HG03442 (cell line): ENCODE measurements around the gene TEKT5.

ENCODE experiments used
- ATAC-seq: cut with Tn5 transposase; IDR thresholded peaks from one replicate; pipeline ENCODE4 v1.9.1; 2021; ENCODE audit warnings: mild to moderate bottlenecking, moderate library complexity; ENCODE audit not compliant: unreplicated experiment

The TEKT5 gene

DNA sequence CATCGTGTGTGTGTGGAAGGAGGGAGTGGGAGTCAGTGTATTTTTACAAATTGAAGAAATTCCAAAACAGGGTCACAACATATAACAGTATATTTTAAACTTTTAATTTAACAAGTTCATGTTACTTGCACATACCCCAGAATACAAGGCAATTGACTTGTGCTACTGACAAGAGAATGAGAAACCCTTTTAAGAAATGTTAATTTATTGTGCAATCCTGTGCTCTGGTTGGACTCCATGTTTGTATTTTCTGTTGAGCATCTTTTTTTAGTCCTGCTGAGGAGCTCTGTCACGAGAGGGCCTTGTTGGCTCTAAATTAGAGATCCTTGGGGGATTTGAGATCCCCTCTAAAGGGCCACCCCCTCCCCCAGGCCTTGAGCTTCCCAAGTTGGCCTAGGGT lies 113.2 kb downstream of the TEKT5 start:
- no peak for ATAC-seq

DNA sequence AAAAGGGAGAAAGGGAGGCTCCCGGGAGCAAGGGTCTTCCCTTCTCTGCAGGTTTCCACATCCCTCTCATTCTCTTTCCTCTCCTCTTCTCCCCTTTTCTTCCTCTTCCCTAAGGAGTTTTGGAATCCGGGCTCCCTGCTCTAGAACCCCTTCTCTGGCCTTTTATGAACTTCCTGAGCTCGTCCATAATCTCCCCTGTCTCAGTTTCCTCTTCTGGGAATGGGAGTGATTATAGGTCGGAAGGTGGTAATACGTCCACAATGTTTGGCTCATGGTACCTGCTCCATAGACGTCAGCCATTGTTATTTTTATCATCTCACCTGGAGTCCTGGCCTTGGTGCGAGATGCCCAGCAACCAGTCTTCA lies 113.9 kb downstream of the TEKT5 start:
- ATAC-seq = no peak

DNA sequence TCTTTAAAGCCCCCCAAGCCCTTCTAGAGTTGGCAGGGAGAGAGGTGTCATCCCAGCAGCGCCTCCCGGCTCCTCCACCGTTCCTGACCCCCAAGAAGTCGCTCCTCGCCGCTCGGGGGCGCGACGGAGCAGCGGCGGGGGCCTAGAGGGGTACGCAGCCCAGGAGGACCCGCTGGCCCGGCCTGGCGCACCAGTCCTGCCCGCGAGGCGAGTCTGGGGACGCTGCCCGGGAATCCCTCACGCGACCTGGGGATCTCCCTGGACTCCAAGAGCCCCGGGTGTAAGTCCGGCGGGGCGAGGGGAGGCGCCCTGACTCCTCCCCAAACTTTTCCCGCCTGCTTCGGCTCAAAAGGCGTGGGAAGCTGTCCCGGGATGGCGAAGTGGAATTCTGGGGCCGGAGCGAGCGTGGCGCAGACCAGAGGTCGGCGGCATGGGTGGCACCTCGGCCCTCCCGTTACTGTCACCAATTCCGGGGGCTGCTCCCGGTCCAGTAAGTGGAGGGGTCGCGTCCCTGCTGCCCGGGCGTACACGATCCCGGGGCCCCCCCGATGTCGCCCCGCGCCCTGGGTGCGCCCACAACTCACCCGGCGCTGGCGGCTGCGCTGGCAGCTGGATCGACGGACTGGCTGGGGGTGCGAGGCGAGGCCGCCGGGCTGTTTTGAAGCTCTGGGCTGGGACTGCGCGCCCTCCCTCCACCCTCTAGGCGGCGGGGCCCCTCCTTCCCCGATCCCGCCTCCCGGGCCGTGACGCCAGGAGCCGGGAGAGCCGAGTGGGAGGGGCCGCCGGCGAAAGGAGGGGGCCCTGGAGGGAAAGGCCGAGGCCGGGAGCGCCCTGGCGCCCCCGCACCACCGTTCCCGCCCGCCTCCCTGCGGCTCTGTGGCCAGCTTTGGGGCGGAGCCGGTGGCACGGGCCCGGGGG lies 114.5 kb downstream of the TEKT5 start, which contains the start of gene EMP2:
Gene EMP2 (minus strand): TSS at position 634 of the 918 bp plus-strand sequence. CDS start 32,981 bp downstream, outside the sequence.
- ATAC-seq = no peak

DNA sequence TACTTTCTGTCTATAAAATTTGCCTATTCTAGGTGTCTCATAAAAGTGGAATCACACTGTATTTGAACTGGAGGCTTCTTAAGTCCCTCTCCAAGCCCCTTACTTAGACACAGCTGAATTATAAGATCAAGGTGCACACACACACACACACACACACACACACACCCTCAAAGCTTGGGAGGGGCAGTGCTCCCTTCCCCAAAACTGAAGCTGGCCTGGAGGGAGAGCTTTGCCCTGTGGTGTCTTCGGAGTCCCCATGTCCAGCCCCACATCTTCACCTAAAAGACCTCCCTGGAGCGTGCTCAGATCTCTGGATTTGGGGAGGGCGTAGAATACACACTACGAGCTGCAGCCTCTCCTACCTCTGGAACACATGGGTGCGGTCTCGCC lies 115.2 kb downstream of the TEKT5 start:
- ATAC-seq = no peak

DNA sequence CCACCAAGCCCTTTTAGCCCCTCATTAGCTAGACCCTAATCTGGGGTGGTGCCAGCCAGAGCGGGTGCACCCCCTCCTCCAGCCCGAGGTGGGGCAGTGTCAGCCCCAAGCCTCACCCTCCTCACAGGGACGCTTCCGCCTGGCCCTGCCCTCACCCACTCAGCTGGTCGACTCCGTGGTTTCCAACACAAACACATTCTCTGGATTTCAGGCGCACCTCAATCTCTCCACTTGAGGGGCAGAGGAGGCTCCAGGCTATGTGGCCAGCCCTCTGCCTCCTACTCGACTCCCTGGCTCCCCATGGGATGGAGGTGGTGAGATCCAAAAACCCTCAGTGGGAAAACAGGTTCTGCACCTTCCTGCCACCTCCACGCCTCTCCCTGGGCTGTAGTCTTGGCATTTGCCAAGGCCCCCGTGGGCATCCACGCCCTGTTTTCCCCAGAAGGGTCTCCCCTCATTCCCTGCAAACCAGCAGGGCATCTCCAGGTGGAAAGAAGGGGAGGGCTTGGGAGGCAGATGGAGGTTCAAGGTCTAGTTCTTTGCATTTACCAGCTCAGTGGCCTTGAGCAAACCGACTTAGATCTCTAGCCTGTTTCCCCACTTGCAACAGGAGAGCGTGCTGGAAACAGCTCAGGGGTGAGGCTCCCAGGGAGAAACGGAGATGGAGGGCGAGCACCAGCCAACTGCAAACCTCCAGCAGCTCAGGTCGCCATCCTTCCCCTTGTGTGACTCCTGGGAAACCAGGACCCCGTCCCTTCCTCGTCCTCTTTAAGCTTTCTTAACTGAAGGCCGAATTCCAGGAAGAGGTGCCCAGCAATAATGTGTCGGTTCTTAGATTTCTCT lies 116.0 kb downstream of the TEKT5 start:
- no peak for ATAC-seq
